HG02678 (cell line): ENCODE data around the gene KCNE4.

Source experiments
- ATAC-seq: cut with Tn5 transposase; IDR thresholded peaks from one replicate; pipeline ENCODE4 v1.9.1; 2021; ENCODE audit warnings: mild to moderate bottlenecking, moderate library complexity; ENCODE audit not compliant: unreplicated experiment

KCNE4 gene

GRCh38 chr2:223040527-223040926 is 11.5 kb upstream of the KCNE4 start:
- ATAC-seq = no peak

- ATAC-seq = no peak
Observed at GRCh38 chr2:223041527-223042109, 10.4 kb upstream of the KCNE4 start.

GRCh38 chr2:223042284-223042683 is 9.7 kb upstream of the KCNE4 start:
- ATAC-seq = no peak

- ATAC-seq = no peak
Observed at GRCh38 chr2:223042704-223043118, 9.3 kb upstream of the KCNE4 start.

GRCh38 chr2:223043164-223043941 is 8.6 kb upstream of the KCNE4 start:
- ATAC-seq = no peak

- no peak for ATAC-seq
Observed at GRCh38 chr2:223044092-223044836, 7.7 kb upstream of the KCNE4 start.

- no peak for ATAC-seq
Observed at GRCh38 chr2:223044916-223045700, 6.9 kb upstream of the KCNE4 start.

GRCh38 chr2:223046470-223047040 is 5.4 kb upstream of the KCNE4 start:
- no peak for ATAC-seq

GRCh38 chr2:223047260-223047761 is 4.7 kb upstream of the KCNE4 start:
- ATAC-seq = no peak

- peak; percentile 65 for ATAC-seq
Observed at GRCh38 chr2:223048519-223048918, 3.5 kb upstream of the KCNE4 start.

GRCh38 chr2:223049356-223049755 is 2.6 kb upstream of the KCNE4 start:
- ATAC-seq = no peak

- ATAC-seq = no peak
Observed at GRCh38 chr2:223050188-223050587, 1.8 kb upstream of the KCNE4 start.

- ATAC-seq = no peak
Observed at GRCh38 chr2:223050900-223051504, 988 bp upstream of the KCNE4 start.

- ATAC-seq = no peak
Observed at GRCh38 chr2:223052548-223053483, 826 bp downstream of the KCNE4 start.

- no peak for ATAC-seq
Observed at GRCh38 chr2:223053484-223054192, 1.6 kb downstream of the KCNE4 start.

GRCh38 chr2:223054193-223054781 is 2.3 kb downstream of the KCNE4 start:
- no peak for ATAC-seq

- ATAC-seq = no peak
Observed at GRCh38 chr2:223055140-223055539, 3.1 kb downstream of the KCNE4 start.

GRCh38 chr2:223055836-223056235 is 3.8 kb downstream of the KCNE4 start:
- no peak for ATAC-seq
